ENCODE results near the gene FAM114A1. TPM values are rescaled to one million over a fixed set of nuclear protein-coding genes. Genes with fewer than 3 reads are reported as not detected.

Gene FAM114A1
- total and polyA plus RNA-seq, 7 experiments from 2014 or later, result 0.56 to 0.83 (median 0.64) TPM; not detected in 4

Small RNA genes within 50 kb of the gene (microRNA-seq; reads per million reads assigned to microRNA genes)
- gene MIR574 (ENCODE audit: borderline microRNAs expressed), result not detected

Other genes with a start within 250 kb of the FAM114A1 start
- gene KLF3, start 203.6 kb upstream of the FAM114A1 start, total RNA-seq, result 100 to 1,000 TPM in 4 of 5 experiments, 10 to 100 TPM in 1; 21.0 to 142 (median 132) TPM
- 10 to 100 TPM; 68.7 to 84.7 TPM for gene KLF3, start 203.6 kb upstream of the FAM114A1 start, polyA plus RNA-seq
- 1 to 10 TPM in 1 of 5 experiments, under 1 TPM in 3, not detected in 1; 0.13 to 1.6 (median 0.58) TPM for gene TLR10, start 84.8 kb upstream of the FAM114A1 start, total RNA-seq
- gene TLR10, start 84.8 kb upstream of the FAM114A1 start, polyA plus RNA-seq, result under 1 TPM; 0.14 to 0.33 TPM
- 10 to 100 TPM; 11.8 to 41.9 (median 17.7) TPM for gene TLR1, start 63.0 kb upstream of the FAM114A1 start, total RNA-seq
- 10 to 100 TPM; 22.1 to 23.0 TPM for gene TLR1, start 63.0 kb upstream of the FAM114A1 start, polyA plus RNA-seq
- 1 to 10 TPM in 4 of 5 experiments, under 1 TPM in 1; 1.00 to 8.8 (median 1.9) TPM for gene TLR6, start 11.0 kb upstream of the FAM114A1 start, total RNA-seq
- gene TLR6, start 11.0 kb upstream of the FAM114A1 start, polyA plus RNA-seq, result not detected
- 10 to 100 TPM in 2 of 5 experiments, 1 to 10 TPM in 3; 8.6 to 36.4 (median 9.4) TPM for gene TMEM156, start 164.6 kb downstream of the FAM114A1 start, total RNA-seq
- gene TMEM156, start 164.6 kb downstream of the FAM114A1 start, polyA plus RNA-seq, result 10 to 100 TPM; 16.6 to 37.0 TPM
- 10 to 100 TPM; 17.8 to 56.7 (median 28.0) TPM for gene KLHL5, start 194.4 kb downstream of the FAM114A1 start, total RNA-seq
- gene KLHL5, start 194.4 kb downstream of the FAM114A1 start, polyA plus RNA-seq, result 1 to 10 TPM; 8.7 to 9.3 TPM

Measured in naive thymus-derived CD4-positive, alpha-beta T cell (primary cell).